GM12892 (cell line): ENCODE measurements around the gene CTAG1B.
"Not testable (repeated sequence)": the region's sequence is repeated elsewhere in the genome, so short reads cannot be mapped to it uniquely, and the experiment has no call there.

Experiments
- POLR2A ChIP-seq: IDR thresholded peaks from 2 replicates; pipeline ENCODE4 v1.6.1; 2011; ENCODE audit warnings: low read depth, low read length, control low read depth
- POLR2AphosphoS5 ChIP-seq: IDR thresholded peaks from 2 replicates; pipeline ENCODE4 v1.6.1; 2011; ENCODE audit warnings: low read depth, low read length, control low read depth
- TAF1 ChIP-seq: IDR thresholded peaks from 2 replicates; pipeline ENCODE4 v1.6.1; 2011; ENCODE audit warnings: low read depth, mild to moderate bottlenecking, control low read depth, low read length, borderline replicate concordance

DNA sequence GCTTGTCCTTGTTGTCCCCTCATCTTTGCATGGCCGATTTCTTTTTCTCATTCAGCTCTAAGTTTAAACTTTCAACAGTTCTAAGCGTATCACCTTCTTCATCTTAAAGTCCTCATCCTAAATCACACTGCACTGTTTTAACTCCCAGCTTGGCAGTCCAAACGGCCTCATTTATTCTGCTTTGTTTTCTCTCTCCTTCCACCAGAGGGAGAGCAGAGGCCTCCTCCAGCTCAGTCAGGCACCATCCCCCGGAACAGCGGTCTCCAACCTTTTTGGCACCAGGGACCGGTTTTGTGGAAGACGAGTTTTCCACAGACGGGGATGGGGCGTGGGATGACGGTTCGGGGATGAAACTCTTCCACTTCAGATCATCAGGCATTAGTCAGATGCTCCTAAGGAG is 48.7 kb downstream of the CTAG1B start:
- TF ChIP-seq POLR2A, POLR2AphosphoS5, TAF1: not testable (repeated sequence)
